Adrenal gland (tissue), 5 donors: Measurements from ENCODE around the gene DUOXA1.

Experiments used
- POLR2A ChIP-seq, 2 donors: fragments of 450-650 bp; IDR thresholded peaks; one replicate each; pipeline ENCODE4 v1.6.1; 2017; ENCODE audit warnings: antibody characterized with exemption in 2 of 2, mild to moderate bottlenecking in 2 of 2, moderate library complexity in 1 of 2
- TF ChIP-seq, protein P1 (sequence below), 6 experiments: fragments of 450-650 bp in 4 of 6; fragments of 200-600 bp in 2 of 6; sonication (generic) in 1 of 6; IDR thresholded peaks; 1 replicate in 5 of 6; 2 replicates in 1 of 6; pipeline versions ENCODE4 v1.5.1 to v1.8.0; 2016 to 2021; ENCODE audit warnings: antibody characterized with exemption in 6 of 6, mild to moderate bottlenecking in 2 of 6, moderate library complexity in 1 of 6
- donor health status: DM: no; HTN: no; CAD: no.

DNA sequence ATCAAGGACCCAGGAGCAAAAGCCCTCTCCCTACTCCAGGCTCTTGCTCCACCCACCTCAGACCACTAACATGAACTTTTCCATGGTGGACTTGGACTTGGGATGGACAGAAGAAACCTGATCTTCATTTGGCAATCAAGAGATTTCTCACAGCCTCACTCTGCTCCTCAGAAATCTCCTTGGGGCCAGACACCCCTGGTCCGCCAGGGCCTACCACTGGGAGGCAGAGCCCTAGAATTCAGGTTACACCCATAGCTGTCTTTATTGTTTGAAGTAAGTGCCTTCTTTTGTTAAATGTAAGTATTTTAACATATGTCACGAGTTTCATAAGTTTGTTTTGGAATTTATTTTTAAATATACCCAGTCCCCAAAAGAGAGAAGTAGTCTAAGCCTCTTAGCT lies 44.9 kb upstream of the DUOXA1 start:
- TF ChIP-seq, protein P1, sequence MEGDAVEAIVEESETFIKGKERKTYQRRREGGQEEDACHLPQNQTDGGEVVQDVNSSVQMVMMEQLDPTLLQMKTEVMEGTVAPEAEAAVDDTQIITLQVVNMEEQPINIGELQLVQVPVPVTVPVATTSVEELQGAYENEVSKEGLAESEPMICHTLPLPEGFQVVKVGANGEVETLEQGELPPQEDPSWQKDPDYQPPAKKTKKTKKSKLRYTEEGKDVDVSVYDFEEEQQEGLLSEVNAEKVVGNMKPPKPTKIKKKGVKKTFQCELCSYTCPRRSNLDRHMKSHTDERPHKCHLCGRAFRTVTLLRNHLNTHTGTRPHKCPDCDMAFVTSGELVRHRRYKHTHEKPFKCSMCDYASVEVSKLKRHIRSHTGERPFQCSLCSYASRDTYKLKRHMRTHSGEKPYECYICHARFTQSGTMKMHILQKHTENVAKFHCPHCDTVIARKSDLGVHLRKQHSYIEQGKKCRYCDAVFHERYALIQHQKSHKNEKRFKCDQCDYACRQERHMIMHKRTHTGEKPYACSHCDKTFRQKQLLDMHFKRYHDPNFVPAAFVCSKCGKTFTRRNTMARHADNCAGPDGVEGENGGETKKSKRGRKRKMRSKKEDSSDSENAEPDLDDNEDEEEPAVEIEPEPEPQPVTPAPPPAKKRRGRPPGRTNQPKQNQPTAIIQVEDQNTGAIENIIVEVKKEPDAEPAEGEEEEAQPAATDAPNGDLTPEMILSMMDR (IDR thresholded peaks at IDR 0.05) = no peak
- TF ChIP-seq POLR2A (IDR thresholded peaks at IDR 0.05) = no peak
